GM21825 (cell line): ENCODE data around the gene ANGPTL8.

Source experiments
- ATAC-seq: cut with Tn5 transposase; IDR thresholded peaks from one replicate; pipeline ENCODE4 v1.9.1; 2021; ENCODE audit warnings: mild to moderate bottlenecking, moderate library complexity; ENCODE audit not compliant: unreplicated experiment

Gene ANGPTL8, protein sequence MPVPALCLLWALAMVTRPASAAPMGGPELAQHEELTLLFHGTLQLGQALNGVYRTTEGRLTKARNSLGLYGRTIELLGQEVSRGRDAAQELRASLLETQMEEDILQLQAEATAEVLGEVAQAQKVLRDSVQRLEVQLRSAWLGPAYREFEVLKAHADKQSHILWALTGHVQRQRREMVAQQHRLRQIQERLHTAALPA

GRCh38 chr19:11239377-11240000 lies at the start of gene ANGPTL8:
TSS of gene ANGPTL8 (plus strand) at chr19:11239619. CDS start at chr19:11239638, 19 bp downstream.
- ATAC-seq, result no peak

- no peak for ATAC-seq
These were observed 48.9 kb upstream of the ANGPTL8 start for GRCh38 chr19:11190501-11190900.

- no peak for ATAC-seq
These were observed 48.1 kb upstream of the ANGPTL8 start for GRCh38 chr19:11191273-11191755.

DNA sequence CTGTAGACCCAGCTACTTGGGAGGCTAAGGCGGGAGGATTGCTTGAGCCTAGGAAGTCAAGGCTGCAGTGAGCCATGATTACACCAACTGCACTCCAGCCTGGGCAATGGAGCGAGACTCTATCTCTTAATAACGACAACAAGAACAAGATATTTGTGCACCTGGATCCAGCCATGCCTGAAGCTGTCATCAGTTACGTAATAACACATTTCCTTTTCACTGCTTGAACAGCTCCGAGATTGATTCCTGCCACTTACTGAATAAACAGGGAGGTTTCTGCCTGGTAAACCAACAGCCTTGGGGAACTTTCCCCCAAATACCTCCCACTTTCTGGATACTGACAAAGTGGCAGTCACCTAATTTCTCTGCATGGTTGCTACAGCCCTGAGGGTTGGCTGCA lies 47.5 kb upstream of the ANGPTL8 start:
- no peak for ATAC-seq

DNA sequence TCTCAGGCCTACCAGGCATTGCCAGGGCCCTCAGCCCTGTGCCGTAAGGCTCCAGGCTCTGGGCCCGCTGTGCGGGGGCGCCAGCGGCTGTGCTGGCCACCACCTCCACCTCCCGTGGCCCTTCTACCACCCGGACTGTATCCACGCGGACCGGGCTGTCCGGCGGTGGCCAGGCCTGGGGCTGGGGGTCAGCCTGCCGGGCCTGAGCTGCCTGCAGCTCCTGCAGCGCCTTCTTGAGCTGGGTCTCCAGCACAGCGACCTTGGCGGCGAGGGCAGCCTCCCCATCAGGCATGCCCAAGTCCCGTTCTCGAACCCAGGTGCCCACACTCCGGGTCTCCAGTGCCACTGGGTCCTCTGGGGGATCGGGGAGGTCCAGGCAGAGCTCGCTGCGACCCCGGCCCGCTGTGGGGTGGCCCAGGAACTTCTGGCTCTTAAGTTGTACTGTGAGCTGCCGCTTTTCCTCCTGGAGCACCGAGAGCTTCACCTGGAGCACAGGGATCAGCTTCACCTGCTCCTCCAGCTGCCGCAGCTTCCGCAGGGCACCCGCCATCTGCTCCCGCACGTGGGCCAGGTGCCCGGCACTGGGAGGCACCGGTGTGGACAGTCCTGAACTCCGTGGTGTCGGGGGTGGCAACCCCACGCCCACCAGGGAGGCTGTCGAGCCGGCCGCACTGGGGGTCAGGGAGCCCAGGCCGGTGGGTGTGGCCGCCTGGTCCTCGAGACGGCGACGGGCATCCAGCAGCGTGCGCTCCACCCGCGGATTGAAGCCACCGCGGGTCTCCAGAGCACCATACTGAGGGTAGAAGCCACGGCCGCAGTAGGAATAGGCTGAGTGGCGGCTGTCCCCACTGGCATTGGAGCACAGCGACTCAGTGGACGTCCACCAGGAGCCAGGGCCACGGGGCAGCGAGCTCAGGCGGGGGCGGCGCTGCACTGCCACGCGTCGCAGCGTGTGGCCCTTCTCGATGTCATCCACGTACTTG lies 46.2 kb upstream of the ANGPTL8 start:
- no peak for ATAC-seq

GRCh38 chr19:11194173-11194572 lies 45.2 kb upstream of the ANGPTL8 start:
- no peak for ATAC-seq

- no peak for ATAC-seq
These were observed 44.5 kb upstream of the ANGPTL8 start for GRCh38 chr19:11194656-11195558.

GRCh38 chr19:11195681-11196080 lies 43.7 kb upstream of the ANGPTL8 start:
- ATAC-seq, result no peak

- no peak for ATAC-seq
These were observed 42.8 kb upstream of the ANGPTL8 start for GRCh38 chr19:11196406-11197287.

- ATAC-seq, result peak; percentile 48
These were observed 41.9 kb upstream of the ANGPTL8 start, which contains the start of gene KANK2 for GRCh38 chr19:11197291-11198174. TSS of gene KANK2 (minus strand) at chr19:11197545. CDS start at chr19:11194511, 3,034 bp downstream.

DNA sequence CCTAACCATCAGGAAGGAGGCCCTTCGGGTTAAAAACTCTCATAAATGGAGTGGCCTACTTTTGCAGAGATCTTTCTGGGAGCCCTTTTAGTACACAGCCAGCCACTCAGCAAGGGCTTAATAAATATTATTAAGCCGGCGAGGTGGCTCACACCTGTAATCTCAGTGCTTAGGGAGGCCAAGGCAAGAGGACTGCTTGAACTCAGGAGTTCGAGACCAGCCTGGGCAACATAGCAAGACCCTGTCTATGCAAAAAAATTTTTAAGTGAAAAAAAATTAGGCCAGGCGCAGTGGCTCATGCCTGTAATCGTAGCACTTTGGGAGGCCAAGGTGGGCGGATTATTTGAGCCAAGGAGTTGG lies 41.3 kb upstream of the ANGPTL8 start:
- no peak for ATAC-seq

- ATAC-seq, result no peak
These were observed 40.5 kb upstream of the ANGPTL8 start for GRCh38 chr19:11198769-11199424.

DNA sequence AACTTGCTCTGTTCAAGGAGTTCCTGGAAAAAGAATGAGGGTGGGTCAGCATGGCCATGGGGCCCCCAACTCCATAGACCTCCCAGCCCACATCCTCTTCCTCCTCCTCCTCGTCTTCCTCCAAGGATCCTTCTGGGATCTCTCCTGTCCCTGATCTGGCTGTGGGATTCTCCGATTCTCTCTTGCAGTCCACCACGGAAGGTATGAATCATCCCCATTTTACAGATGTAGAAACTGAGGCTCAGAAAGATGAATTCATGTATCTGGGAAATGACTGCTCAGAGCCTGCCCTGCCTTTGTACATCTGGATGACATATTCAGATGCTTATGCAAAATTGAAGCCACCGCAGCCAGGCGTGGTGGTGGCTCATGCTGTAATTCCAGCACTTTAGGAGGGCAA lies 39.9 kb upstream of the ANGPTL8 start:
- no peak for ATAC-seq

DNA sequence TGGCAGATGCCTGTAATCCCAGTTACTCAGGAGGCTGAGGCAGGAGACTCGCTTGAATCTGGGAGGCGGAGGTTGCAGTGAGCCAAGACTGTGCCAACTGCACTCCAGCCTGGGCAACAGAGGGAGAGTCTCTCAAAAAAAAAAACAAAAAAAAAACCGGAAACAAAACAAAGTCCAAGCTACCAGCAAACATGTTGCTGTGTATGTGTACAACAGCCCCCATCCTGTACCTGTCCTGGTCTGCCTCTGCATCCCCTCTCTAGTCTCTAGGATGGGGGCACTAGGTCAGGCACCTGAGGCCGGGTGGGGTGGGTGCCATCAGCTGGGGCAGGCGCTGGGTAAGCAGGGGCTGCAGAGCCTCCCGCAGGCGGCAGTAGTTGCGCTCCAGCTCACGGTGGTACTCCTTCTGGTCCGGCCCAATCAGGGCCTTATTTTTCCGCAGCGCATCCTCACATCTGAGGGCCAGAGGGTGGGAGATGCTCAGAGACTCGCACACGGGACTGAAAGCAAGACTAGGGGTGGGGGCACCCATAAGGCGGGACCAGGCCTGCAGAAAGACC lies 39.3 kb upstream of the ANGPTL8 start:
- no peak for ATAC-seq

GRCh38 chr19:11200931-11201330 lies 38.5 kb upstream of the ANGPTL8 start:
- ATAC-seq, result no peak

GRCh38 chr19:11201791-11202190 lies 37.6 kb upstream of the ANGPTL8 start:
- ATAC-seq, result no peak

- ATAC-seq, result no peak
These were observed 36.8 kb upstream of the ANGPTL8 start for GRCh38 chr19:11202488-11203193.
